RPMI8226 (cell line): ENCODE results near the gene SULT1C2.
"Not testable (repeated sequence)": the region's sequence is repeated elsewhere in the genome, so short reads cannot be mapped to it uniquely, and the experiment has no call there.

Source experiments
- DNase-seq: peaks from one replicate; pipeline ENCODE4 v3.0.0-alpha.2; 2015

Gene SULT1C2

GRCh38 chr2:108288534-108289106 lies at the start of gene SULT1C2:
TSS of gene SULT1C2 (plus strand) at chr2:108288895. CDS start at chr2:108293668, 4,773 bp downstream.
- DNase-seq = no peak

- no peak for DNase-seq
Observed at GRCh38 chr2:108239786-108240185, 48.9 kb upstream of the SULT1C2 start, which contains the start of gene SULT1C3. TSS of gene SULT1C3 (plus strand) at chr2:108239968. CDS start at chr2:108247195, 7,227 bp downstream.

GRCh38 chr2:108240966-108241365 lies 47.7 kb upstream of the SULT1C2 start:
- DNase-seq = no peak

- DNase-seq = no peak
Observed at GRCh38 chr2:108243566-108243965, 45.1 kb upstream of the SULT1C2 start.

GRCh38 chr2:108244667-108245414 lies 43.9 kb upstream of the SULT1C2 start:
- DNase-seq = no peak

GRCh38 chr2:108253106-108253505 lies 35.6 kb upstream of the SULT1C2 start:
- DNase-seq = no peak

- DNase-seq = no peak
Observed at GRCh38 chr2:108257757-108258331, 30.9 kb upstream of the SULT1C2 start.

GRCh38 chr2:108260773-108261172 lies 27.9 kb upstream of the SULT1C2 start:
- DNase-seq = no peak

- DNase-seq = no peak
Observed at GRCh38 chr2:108262036-108262435, 26.7 kb upstream of the SULT1C2 start.

GRCh38 chr2:108263401-108263800 lies 25.3 kb upstream of the SULT1C2 start:
- no peak for DNase-seq

- DNase-seq = no peak
Observed at GRCh38 chr2:108266218-108266617, 22.5 kb upstream of the SULT1C2 start.

- no peak for DNase-seq
Observed at GRCh38 chr2:108267101-108267500, 21.6 kb upstream of the SULT1C2 start.

- no peak for DNase-seq
Observed at GRCh38 chr2:108268001-108268400, 20.7 kb upstream of the SULT1C2 start.

- no peak for DNase-seq
Observed at GRCh38 chr2:108270346-108270745, 18.3 kb upstream of the SULT1C2 start.

- DNase-seq = no peak
Observed at GRCh38 chr2:108270768-108271506, 17.8 kb upstream of the SULT1C2 start.

GRCh38 chr2:108271691-108272253 lies 16.9 kb upstream of the SULT1C2 start:
- peak; percentile 45 for DNase-seq

GRCh38 chr2:108278631-108279030 lies 10.1 kb upstream of the SULT1C2 start:
- DNase-seq = no peak

- DNase-seq = no peak
Observed at GRCh38 chr2:108279468-108279867, 9.2 kb upstream of the SULT1C2 start.

GRCh38 chr2:108280466-108280865 lies 8.2 kb upstream of the SULT1C2 start:
- DNase-seq = no peak

- DNase-seq = not testable (repeated sequence)
Observed at GRCh38 chr2:108284566-108284965, 4.1 kb upstream of the SULT1C2 start.

GRCh38 chr2:108285616-108286015 lies 3.1 kb upstream of the SULT1C2 start:
- DNase-seq = no peak

GRCh38 chr2:108287169-108287568 lies 1.5 kb upstream of the SULT1C2 start:
- DNase-seq = no peak

GRCh38 chr2:108293850-108294249 lies 5.2 kb downstream of the SULT1C2 start:
- no peak for DNase-seq
